Ovary (tissue), 9 donors: ENCODE results near the gene CHD2. TPM values are rescaled to one million over a fixed set of nuclear protein-coding genes. Genes with fewer than 3 reads are reported as not detected.

Experiments used
- DNase-seq, 5 donors: peaks; one replicate each; pipeline ENCODE4 v3.0.0-alpha.2; 2019 to 2020
- H3K27ac ChIP-seq, 2 donors: fragments of 200-600 bp; one replicate each; pipeline versions ENCODE4 v1.5.1 to v1.8.0; 2019 to 2022
- H3K27me3 ChIP-seq: fragments of 200-600 bp; one replicate; pipeline ENCODE4 v1.8.0; 2022
- H3K36me3 ChIP-seq: fragments of 200-600 bp; sonication (generic); one replicate; pipeline ENCODE4 v1.5.1; 2019
- H3K4me1 ChIP-seq: one replicate; pipeline ENCODE4 v1.8.1; 2013; ENCODE audit warnings: mild to moderate bottlenecking, moderate library complexity; ENCODE audit not compliant: insufficient read depth
- H3K4me3 ChIP-seq: fragments of 200-600 bp; sonication (generic); one replicate; pipeline ENCODE4 v1.5.1; 2017
- H3K9me3 ChIP-seq, 2 donors: fragments of 200-600 bp in 1 of 2; sonication (generic) in 1 of 2; one replicate each; pipeline versions ENCODE4 v1.5.1 to v1.8.1; 2013 to 2019; ENCODE audit warnings: mild to moderate bottlenecking in 1 of 2, moderate library complexity in 1 of 2
- EP300 ChIP-seq: sonication (generic); formaldehyde crosslinking; IDR thresholded peaks from one replicate; pipeline ENCODE4 v1.6.1; 2017; ENCODE audit warnings: antibody characterized with exemption
- POLR2A ChIP-seq: fragments of 450-650 bp; IDR thresholded peaks from one replicate; pipeline ENCODE4 v1.6.1; 2017; ENCODE audit warnings: antibody characterized with exemption, mild to moderate bottlenecking, moderate library complexity
- WGBS, 3 donors: extraction: QIAGEN DNeasy Blood & Tissue Kit in 1 of 3; methylation state at CpG; one replicate each; pipeline versions ENCODE4 v1.1.5 to v1.1.7; 2013 to 2017; 5-methylcytosine and 5-hydroxymethylcytosine counted together
- intact Hi-C, 4 donors: fragments of 100-400 bp; cut with DNase I; formaldehyde crosslinking; loops; one replicate each; pipeline versions ENCODE4 v1.11.0 to v1.15.1; 2022 to 2023
- polyA plus RNA-seq, 2 donors: library from polyadenylated mRNA; stranded (reverse); fragments of 200-250 nt in 1 of 2; fragments of 350-450 nt in 1 of 2; fragmentation: Illumina TruSeq in 1 of 2; extraction: RNeasy Lipid Tissue Mini Kit (QIAGEN cat#74804) in 1 of 2; gene quantifications; one replicate each; pipeline ENCODE4 v1.2.3, GENCODE V29; 2013 to 2014
- total RNA-seq, 7 donors: library from RNA; depleted of rRNA in 2 of 7; stranded (reverse); fragments of >200 nt in 2 of 7; fragmentation: NEBNext Ultra II Directional in 3 of 7; extraction: Animal tissue kit (Norgen Biotek cat#: 25700) in 3 of 7; gene quantifications; one replicate each; pipeline versions ENCODE4 v1.1.0 to v1.2.4, GENCODE V29; 2016 to 2023
- TF ChIP-seq, protein P1 (sequence below), 3 donors: fragments of 450-650 bp in 2 of 3; fragments of 200-600 bp in 1 of 3; IDR thresholded peaks; one replicate each; pipeline versions ENCODE4 v1.5.1 to v1.8.0; 2016 to 2022; ENCODE audit warnings: antibody characterized with exemption in 3 of 3, mild to moderate bottlenecking in 1 of 3
- donor health status: DM: no; HTN: no; CAD: no; lungs with moderate emphysema.
- donor health status: DM: no; HTN: no; CAD: no.
- donor health status: Bipolar disorder and iron deficiency.
- donor health status: DM: yes; HTN: yes; CAD: no.
- donor health status: DM: no; HTN: no; CAD: no.
- donor health status: DM: yes; HTN: yes; CAD: no.

Gene CHD2
- total and polyA plus RNA-seq, 9 donors = 43.6 to 146 (median 98.2) TPM

- intact Hi-C loops = no loop called here
- H3K9me3 ChIP-seq = no peaks in the 10 kb centered on the region
- H3K27ac ChIP-seq = no peak overlapping the region
- no peaks in the 10 kb centered on the region for H3K27me3 ChIP-seq
- 26 to 38% (median 29%) methylated on average over 3 of the region's 3 CpGs for WGBS, 3 donors
- H3K4me3 ChIP-seq = no peak overlapping the region
- DNase-seq = no peak
- no peaks in the 10 kb centered on the region for H3K36me3 ChIP-seq
- TF ChIP-seq, protein P1, sequence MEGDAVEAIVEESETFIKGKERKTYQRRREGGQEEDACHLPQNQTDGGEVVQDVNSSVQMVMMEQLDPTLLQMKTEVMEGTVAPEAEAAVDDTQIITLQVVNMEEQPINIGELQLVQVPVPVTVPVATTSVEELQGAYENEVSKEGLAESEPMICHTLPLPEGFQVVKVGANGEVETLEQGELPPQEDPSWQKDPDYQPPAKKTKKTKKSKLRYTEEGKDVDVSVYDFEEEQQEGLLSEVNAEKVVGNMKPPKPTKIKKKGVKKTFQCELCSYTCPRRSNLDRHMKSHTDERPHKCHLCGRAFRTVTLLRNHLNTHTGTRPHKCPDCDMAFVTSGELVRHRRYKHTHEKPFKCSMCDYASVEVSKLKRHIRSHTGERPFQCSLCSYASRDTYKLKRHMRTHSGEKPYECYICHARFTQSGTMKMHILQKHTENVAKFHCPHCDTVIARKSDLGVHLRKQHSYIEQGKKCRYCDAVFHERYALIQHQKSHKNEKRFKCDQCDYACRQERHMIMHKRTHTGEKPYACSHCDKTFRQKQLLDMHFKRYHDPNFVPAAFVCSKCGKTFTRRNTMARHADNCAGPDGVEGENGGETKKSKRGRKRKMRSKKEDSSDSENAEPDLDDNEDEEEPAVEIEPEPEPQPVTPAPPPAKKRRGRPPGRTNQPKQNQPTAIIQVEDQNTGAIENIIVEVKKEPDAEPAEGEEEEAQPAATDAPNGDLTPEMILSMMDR (IDR thresholded peaks at IDR 0.05) = no peak
- TF ChIP-seq EP300 (no peak), POLR2A (no peak)
- H3K4me1 ChIP-seq = no peaks in the 10 kb centered on the region
These were observed 12.3 kb upstream of the CHD2 start for GRCh38 chr15:92887869-92888268.

GRCh38 chr15:92889390-92890107 lies 10.6 kb upstream of the CHD2 start:
- Histone ChIP-seq H3K4me1 (peaks cover under 1% of the 10 kb centered on the region), H3K27ac (no peak overlapping the region), H3K4me3 (no peak overlapping the region), H3K36me3 (no peaks in the 10 kb centered on the region), H3K27me3 (no peaks in the 10 kb centered on the region), H3K9me3 (no peaks in the 10 kb centered on the region)
- no peak for TF ChIP-seq EP300
- TF ChIP-seq, protein P1 (IDR thresholded peaks at IDR 0.05) = no peak
- no peak for TF ChIP-seq POLR2A
- DNase-seq = no peak
- intact Hi-C loops = no loop called here
- WGBS, 3 donors = 82 to 85% (median 83%) methylated on average over 5 of the region's 5 CpGs

DNA sequence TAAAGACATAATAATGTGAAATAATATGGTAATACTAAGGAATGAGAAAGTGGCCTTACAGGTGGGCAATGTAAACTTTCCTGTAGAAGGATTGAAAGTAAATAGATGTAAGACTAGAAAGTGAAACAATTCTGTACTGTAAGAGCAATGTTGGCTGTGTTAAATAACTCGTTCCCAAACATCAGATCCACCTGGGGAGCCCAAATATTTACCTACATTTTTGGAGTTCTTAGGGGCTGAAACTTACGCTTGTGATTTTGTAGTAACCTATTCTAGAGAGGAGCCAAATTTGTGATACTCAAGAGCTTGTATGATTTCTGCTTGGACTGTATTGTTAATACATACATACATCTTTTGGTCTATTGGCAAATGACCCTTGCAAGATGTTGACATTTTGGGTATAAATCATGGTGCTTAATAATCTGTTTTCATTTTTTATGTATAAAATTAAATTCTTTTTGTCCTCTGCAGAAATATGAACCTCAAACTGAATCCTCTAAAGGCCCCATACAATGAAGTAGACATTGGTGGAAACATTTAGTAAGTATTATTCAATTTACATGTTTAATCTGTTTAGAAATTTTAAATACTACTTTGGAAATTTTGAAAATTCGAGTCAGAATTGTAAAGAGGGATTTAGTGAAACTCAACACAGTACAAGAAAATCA lies 8.5 kb upstream of the CHD2 start:
- TF ChIP-seq, protein P1 (IDR thresholded peaks at IDR 0.05) = no peak
- TF ChIP-seq POLR2A (no peak), EP300 (no peak)
- 73 to 76% (median 75%) methylated on average over 3 of the region's 3 CpGs for WGBS, 3 donors
- Histone ChIP-seq H3K4me3 (no peak overlapping the region), H3K27me3 (no peaks in the 10 kb centered on the region), H3K27ac (no peak overlapping the region), H3K36me3 (no peaks in the 10 kb centered on the region), H3K4me1 (peaks cover 2% of the 10 kb centered on the region), H3K9me3 (no peaks in the 10 kb centered on the region)
- intact Hi-C loops = no loop called here
- DNase-seq = no peak

DNA sequence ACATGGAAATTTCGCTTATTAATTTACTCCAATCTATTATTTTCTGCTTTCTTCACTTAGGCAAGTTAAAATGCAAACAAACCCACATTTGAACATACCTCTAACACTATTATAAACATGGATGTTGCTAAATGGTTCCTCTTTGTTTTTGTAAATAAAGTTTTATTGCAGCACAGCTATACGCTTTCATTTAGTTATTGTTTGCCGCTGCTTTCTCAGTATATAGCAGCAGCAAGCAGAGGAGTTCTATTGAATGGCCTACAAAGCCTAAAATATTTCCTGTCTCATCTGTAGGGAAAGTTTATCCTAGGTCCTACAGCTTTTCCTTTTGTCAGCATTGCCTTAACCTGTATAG lies 7.9 kb upstream of the CHD2 start:
- Histone ChIP-seq H3K27me3 (no peaks in the 10 kb centered on the region), H3K4me3 (no peak overlapping the region), H3K36me3 (no peaks in the 10 kb centered on the region), H3K4me1 (peaks cover 2% of the 10 kb centered on the region), H3K27ac (no peak overlapping the region), H3K9me3 (no peaks in the 10 kb centered on the region)
- DNase-seq = no peak
- WGBS, 3 donors = 90 to 93% (median 91%) methylated on average over 3 of the region's 3 CpGs
- intact Hi-C loops = no loop called here
- TF ChIP-seq EP300 = no peak
- TF ChIP-seq, protein P1 (IDR thresholded peaks at IDR 0.05) = no peak
- no peak for TF ChIP-seq POLR2A
